ENCODE results near the gene GSK3A.

GSK3A gene

GRCh38 chr19:42217520-42218437 is 24.6 kb downstream of the GSK3A start, which contains the start of gene DEDD2:
DEDD2 (minus strand) TSS chr19:42217677; CDS start chr19:42217007, 670 bp downstream.
- TF ChIP-seq JUND (IDR thresholded peaks at IDR 0.05; ENCODE audit: low read depth) = no peak
- in situ Hi-C loops (cut with HindIII; ENCODE audit: low pct_unique_long_range_greater_than_20kb, low sequenced_read_pairs) = no loop called here
- peak; percentile 85 to 96 for DNase-seq (ENCODE audit: low read depth in 1 of 2, low spot score in 1 of 2)

- TF ChIP-seq JUND (IDR thresholded peaks at IDR 0.05; ENCODE audit: low read depth) = no peak
- DNase-seq (ENCODE audit: low read depth in 1 of 2, low spot score in 1 of 2) = peak in 1 of 2 experiments; percentile 32
- in situ Hi-C loops (cut with HindIII; ENCODE audit: low pct_unique_long_range_greater_than_20kb, low sequenced_read_pairs) = no loop called here
Measured at GRCh38 chr19:42216653-42217519, 25.5 kb downstream of the GSK3A start.

DNA sequence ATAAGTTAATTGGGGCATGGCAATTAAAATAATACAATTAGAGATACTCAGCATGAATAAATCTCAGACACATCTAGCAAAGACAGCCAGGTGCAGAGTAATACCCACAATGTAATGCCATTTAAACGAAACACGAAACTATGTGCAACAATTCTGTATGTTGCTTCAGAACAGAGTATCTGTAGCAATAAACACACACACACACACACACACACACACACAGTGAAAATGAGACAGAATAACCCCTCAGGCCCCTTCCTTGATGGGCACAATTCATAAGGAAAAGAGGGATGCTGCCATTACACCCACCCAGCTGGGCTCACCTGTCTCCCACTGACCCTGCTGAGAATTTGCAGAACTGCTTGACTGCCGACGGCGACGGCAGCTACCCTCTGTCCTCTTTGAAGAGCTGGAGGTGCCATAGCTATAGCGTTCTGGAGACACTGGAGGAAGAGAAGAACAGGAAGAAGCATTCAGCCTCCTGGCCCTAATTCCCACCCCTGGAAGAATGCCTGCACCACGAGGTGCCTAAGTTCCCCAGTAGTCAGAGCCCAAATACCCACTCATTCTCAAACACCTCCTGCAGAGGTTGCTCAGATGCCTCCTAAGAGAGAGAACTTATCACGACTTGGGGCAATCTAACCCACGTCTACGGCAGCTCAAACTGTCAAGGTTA is 27.5 kb downstream of the GSK3A start:
- in situ Hi-C loops (cut with HindIII; ENCODE audit: low pct_unique_long_range_greater_than_20kb, low sequenced_read_pairs) = no loop called here
- no peak for DNase-seq (ENCODE audit: low read depth in 1 of 2, low spot score in 1 of 2)
- TF ChIP-seq JUND (IDR thresholded peaks at IDR 0.05; ENCODE audit: low read depth) = no peak

DNA sequence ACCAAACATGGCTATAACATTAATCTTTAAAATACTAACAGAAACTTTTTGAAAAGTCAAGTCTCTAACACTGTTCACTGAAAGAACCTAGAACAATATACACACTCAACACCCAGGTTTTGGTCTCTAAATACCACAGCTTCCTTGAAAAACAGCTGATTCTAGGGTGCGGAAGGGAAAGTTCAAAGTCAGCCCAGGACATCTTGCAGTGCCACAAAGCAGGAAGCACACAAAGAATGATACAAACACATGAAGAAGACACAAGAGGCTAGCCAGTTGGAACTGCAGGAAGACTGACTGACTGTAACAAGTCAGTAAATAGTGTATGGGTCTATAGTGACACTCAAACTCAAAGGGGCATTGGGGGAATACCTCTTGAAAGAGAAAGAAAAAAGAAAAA is 29.5 kb downstream of the GSK3A start:
- DNase-seq (ENCODE audit: low read depth in 1 of 2, low spot score in 1 of 2) = no peak
- in situ Hi-C loops (cut with HindIII; ENCODE audit: low pct_unique_long_range_greater_than_20kb, low sequenced_read_pairs) = no loop called here
- TF ChIP-seq JUND (IDR thresholded peaks at IDR 0.05; ENCODE audit: low read depth) = no peak

GRCh38 chr19:42208612-42209011 is 33.8 kb downstream of the GSK3A start:
- no peak for DNase-seq (ENCODE audit: low read depth in 1 of 2, low spot score in 1 of 2)
- in situ Hi-C loops (cut with HindIII; ENCODE audit: low pct_unique_long_range_greater_than_20kb, low sequenced_read_pairs) = no loop called here
- TF ChIP-seq JUND (IDR thresholded peaks at IDR 0.05; ENCODE audit: low read depth) = no peak

- no peak for TF ChIP-seq JUND (IDR thresholded peaks at IDR 0.05; ENCODE audit: low read depth)
- in situ Hi-C loops (cut with HindIII; ENCODE audit: low pct_unique_long_range_greater_than_20kb, low sequenced_read_pairs) = no loop called here
- no peak for DNase-seq (ENCODE audit: low read depth in 1 of 2, low spot score in 1 of 2)
Measured at GRCh38 chr19:42207767-42208271, 34.6 kb downstream of the GSK3A start.

DNA sequence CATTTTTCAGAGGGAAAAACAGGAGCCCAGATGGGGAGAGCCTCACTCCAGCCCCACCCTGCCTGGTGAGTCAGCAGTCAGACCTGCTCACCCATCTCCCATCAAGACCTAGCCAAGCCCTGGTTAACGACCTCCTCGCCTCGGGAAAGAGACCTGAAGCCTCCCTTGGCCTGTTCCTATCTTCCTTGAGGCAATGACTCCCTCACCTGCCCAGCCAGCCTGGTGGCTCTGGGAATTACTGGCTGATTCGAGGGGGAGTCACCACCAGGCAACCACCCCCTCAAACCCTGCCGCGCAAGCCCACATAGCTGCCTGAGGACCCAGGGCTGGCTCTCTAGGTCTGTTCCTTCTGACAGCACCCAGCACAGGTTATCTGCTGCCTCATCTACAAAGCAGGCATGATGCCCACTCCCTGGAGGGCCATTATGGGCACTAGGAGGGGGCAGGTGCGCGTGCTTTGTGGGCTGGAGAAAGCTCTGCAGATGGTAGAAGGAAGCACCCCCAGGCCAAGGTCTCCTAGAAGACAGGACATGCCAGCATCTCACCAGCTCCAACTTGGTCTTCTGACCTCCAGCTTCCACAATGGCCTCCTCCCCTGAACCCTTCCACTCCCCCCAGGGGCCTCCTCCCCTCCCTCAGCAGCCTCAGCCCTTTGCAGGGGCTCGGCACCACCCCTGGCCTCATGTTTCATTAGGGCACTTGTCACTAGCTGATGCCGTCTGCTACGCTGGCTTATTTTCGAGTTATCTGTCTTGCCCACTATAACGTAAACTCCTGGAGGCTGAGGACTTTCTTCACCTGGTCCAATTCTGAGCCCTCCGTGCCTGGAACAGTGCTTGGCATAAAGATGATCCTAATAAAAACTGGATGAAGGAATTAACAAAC is 35.3 kb downstream of the GSK3A start:
- TF ChIP-seq JUND (IDR thresholded peaks at IDR 0.05; ENCODE audit: low read depth) = no peak
- in situ Hi-C loops (cut with HindIII; ENCODE audit: low pct_unique_long_range_greater_than_20kb, low sequenced_read_pairs) = no loop called here
- DNase-seq (ENCODE audit: low read depth in 1 of 2, low spot score in 1 of 2) = no peak

- in situ Hi-C loops (cut with HindIII; ENCODE audit: low pct_unique_long_range_greater_than_20kb, low sequenced_read_pairs) = no loop called here
- TF ChIP-seq JUND (IDR thresholded peaks at IDR 0.05; ENCODE audit: low read depth) = no peak
- DNase-seq (ENCODE audit: low read depth in 1 of 2, low spot score in 1 of 2) = no peak
Measured at GRCh38 chr19:42204664-42205063, 37.7 kb downstream of the GSK3A start.

DNA sequence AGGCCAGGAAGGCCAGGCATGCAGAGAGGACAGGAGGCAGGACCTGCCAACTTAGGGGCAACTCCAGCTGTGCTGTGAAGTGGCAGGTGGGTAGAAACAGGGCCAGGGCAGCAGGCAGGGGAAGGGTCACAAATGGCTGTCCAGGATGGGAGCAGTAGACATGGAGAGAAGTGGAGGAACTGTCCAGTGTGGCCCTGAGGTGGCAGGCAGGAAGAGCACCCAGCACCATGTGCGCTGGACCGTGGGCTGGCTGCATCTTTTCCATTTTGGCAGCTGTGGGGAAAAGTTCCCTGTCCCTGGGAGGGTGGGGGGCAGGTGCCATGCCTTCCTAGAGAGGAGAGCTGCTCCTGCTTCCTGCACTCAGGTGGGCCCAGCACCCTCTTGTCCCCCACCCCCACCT is 38.7 kb downstream of the GSK3A start:
- TF ChIP-seq JUND (IDR thresholded peaks at IDR 0.05; ENCODE audit: low read depth) = no peak
- in situ Hi-C loops (cut with HindIII; ENCODE audit: low pct_unique_long_range_greater_than_20kb, low sequenced_read_pairs) = no loop called here

DNA sequence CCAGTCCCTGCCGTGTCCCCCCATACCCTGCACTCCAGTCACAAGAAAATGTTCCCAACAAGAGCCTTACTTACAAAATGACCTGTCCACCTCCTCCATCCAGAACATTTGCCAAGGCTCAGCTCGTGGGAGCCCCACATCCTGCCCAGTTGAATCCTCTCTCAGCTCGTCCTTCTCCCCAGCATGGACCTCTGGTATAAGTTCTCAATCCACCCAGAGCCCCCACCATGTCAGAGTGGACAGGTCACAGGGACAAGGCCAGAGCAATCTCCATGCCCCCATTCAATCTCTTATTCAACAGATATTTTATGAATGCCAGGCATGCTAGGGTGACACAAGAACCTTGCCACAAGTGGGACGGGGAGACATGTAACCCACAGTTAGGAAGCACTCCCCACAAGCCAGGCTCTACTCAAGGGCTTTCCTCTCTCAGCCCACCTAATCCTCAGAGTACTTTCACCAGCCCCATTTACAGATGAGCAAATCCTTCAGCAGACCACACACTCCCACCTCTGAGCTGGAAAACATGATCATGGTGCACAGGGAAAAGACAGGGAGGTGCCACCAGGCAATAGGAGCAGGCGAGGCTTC is 40.0 kb downstream of the GSK3A start:
- no peak for TF ChIP-seq JUND (IDR thresholded peaks at IDR 0.05; ENCODE audit: low read depth)
- no peak for DNase-seq (ENCODE audit: low read depth in 1 of 2, low spot score in 1 of 2)
- in situ Hi-C loops (cut with HindIII; ENCODE audit: low pct_unique_long_range_greater_than_20kb, low sequenced_read_pairs) = no loop called here

More for the DNA sequence above, 38.7 kb downstream of the GSK3A start:
- no peak for DNase-seq (ENCODE audit: low read depth in 1 of 2, low spot score in 1 of 2)
